HepG2 (cell line): Measurements from ENCODE around the gene HAUS5. TPM values are rescaled to one million over a fixed set of nuclear protein-coding genes. Genes with fewer than 3 reads are reported as not detected.

Experiments
- ATAC-seq: fragments of 200-7000 bp; cut with Tn5 transposase; 3 replicates; pipeline ENCODE4 v1.9.1; 2020; ENCODE audit warnings: mild to moderate bottlenecking, moderate library complexity
- BruUV-seq: library from RNA; stranded (reverse); fragments of 400-500 nt; replicated peaks from 2 replicates; lab custom pipeline; 2021; lab: Mats Ljungman, UMichigan
- CTCF ChIA-PET: fragments of 300-600 bp; formaldehyde crosslinking; extraction: SDS; loops from one replicate; lab custom pipeline; 2021; ENCODE audit warnings: low total read pairs, inconsistent platforms, low intra/inter-chr PET ratio; lab: Yijun Ruan, JAX
- POLR2A ChIA-PET: fragments of 350-600 bp; sonication (Branson Sonifier 250); formaldehyde crosslinking; loops from one replicate; lab custom pipeline; 2020; ENCODE audit warnings: antibody characterized with exemption, inconsistent platforms; lab: Yijun Ruan, JAX
- DNase-seq: peaks from one replicate; pipeline ENCODE4 v3.0.0-alpha.2; 2015; ENCODE audit warnings: low spot score
- FAIRE-seq: peaks from 3 replicates; lab custom pipeline; 2011; peaks lifted over from hg19 to GRCh38; lab: Jason Lieb, UNC
- H2AFZ ChIP-seq: one replicate; pipeline ENCODE4 v1.6.1; 2011; ENCODE audit warnings: low read length, inconsistent platforms
- H3K27ac ChIP-seq: fragments of 300-600 bp; 3 replicates; pipeline ENCODE4 v1.8.0; 2011; ENCODE audit warnings: mixed run types, mild to moderate bottlenecking, mixed read lengths, low read length, inconsistent platforms; ENCODE audit not compliant: insufficient read depth; ENCODE audit errors: extremely low read length
- H3K27me3 ChIP-seq, 2 experiments: fragments of 200-600 bp in 1 of 2; 2 replicates in 1 of 2; 3 replicates in 1 of 2; pipeline versions ENCODE4 v1.6.0 to v1.8.0; 2011; ENCODE audit warnings: low read length in 2 of 2, mild to moderate bottlenecking in 2 of 2, moderate library complexity in 2 of 2, inconsistent platforms in 1 of 2; ENCODE audit not compliant: insufficient read depth in 2 of 2, control insufficient read depth in 1 of 2
- H3K36me3 ChIP-seq, 2 experiments: fragments of 200-600 bp in 1 of 2; replicated peaks in 1 of 2; 2 replicates in 1 of 2; 3 replicates in 1 of 2; pipeline versions ENCODE4 v1.5.1 to v1.8.0; 2011; ENCODE audit warnings: low read length in 2 of 2, inconsistent platforms in 1 of 2; ENCODE audit not compliant: insufficient read depth in 2 of 2, control insufficient read depth in 1 of 2
- H3K4me1 ChIP-seq: 2 replicates; pipeline ENCODE4 v1.5.1; 2012; ENCODE audit warnings: low read length, inconsistent platforms; ENCODE audit not compliant: insufficient read depth
- H3K4me2 ChIP-seq: 2 replicates; pipeline ENCODE4 v1.6.0; 2011; ENCODE audit warnings: low read depth, low read length, inconsistent platforms
- H3K4me3 ChIP-seq, 3 experiments: fragments of 200-600 bp in 1 of 3; sonication (generic), shearing (Covaris generic) in 1 of 3; replicated peaks in 1 of 3; 2 replicates each; pipeline ENCODE4 v1.5.1; 2011 to 2016; ENCODE audit warnings: low read length in 3 of 3, inconsistent platforms in 2 of 3, low read depth in 2 of 3, mild to moderate bottlenecking in 2 of 3, control low read depth in 1 of 3, mixed read lengths in 1 of 3; ENCODE audit not compliant: insufficient read depth in 1 of 3
- H3K79me2 ChIP-seq: one replicate; pipeline ENCODE4 v1.6.1; 2011; ENCODE audit warnings: low read length, inconsistent platforms; ENCODE audit not compliant: insufficient read depth
- H3K9ac ChIP-seq: 2 replicates; pipeline ENCODE4 v1.6.0; 2011; ENCODE audit warnings: mild to moderate bottlenecking, low read depth, low read length, inconsistent platforms; ENCODE audit not compliant: insufficient read depth
- H3K9me3 ChIP-seq: 2 replicates; pipeline ENCODE4 v1.5.1; 2012; ENCODE audit warnings: mild to moderate bottlenecking, low read length
- H4K20me1 ChIP-seq: 2 replicates; pipeline ENCODE4 v1.6.0; 2011; ENCODE audit warnings: inconsistent platforms, mild to moderate bottlenecking, low read length, moderate library complexity; ENCODE audit not compliant: insufficient read depth
- ATAD3A ChIP-seq: sonication (generic); formaldehyde crosslinking; IDR thresholded peaks from 2 replicates; pipeline ENCODE4 v1.4.0; 2020; ENCODE audit warnings: missing genetic modification reagents
- KLF11 ChIP-seq: IDR thresholded peaks from 2 replicates; pipeline ENCODE4 v1.6.1; 2016; ENCODE audit warnings: missing compliant biosample characterization
- LRRFIP1 ChIP-seq: sonication (generic); formaldehyde crosslinking; conservative IDR thresholded peaks from 2 replicates; pipeline ENCODE4 v1.4.0; 2020; ENCODE audit warnings: missing genetic modification reagents
- MED1 ChIP-seq: sonication (generic); formaldehyde crosslinking; IDR thresholded peaks from 2 replicates; pipeline ENCODE4 v1.4.0; 2020; ENCODE audit warnings: missing genetic modification reagents
- MEIS1 ChIP-seq: sonication (generic); formaldehyde crosslinking; IDR thresholded peaks from 2 replicates; pipeline ENCODE4 v1.9.0; 2021; ENCODE audit warnings: mild to moderate bottlenecking, missing genetic modification reagents, moderate library complexity, borderline replicate concordance
- MTF1 ChIP-seq: sonication (generic); formaldehyde crosslinking; IDR thresholded peaks from 2 replicates; pipeline ENCODE4 v1.5.0; 2020; ENCODE audit warnings: missing genetic modification reagents
- MXD3 ChIP-seq: IDR thresholded peaks from 2 replicates; pipeline ENCODE4 v1.6.1; 2016; ENCODE audit warnings: mild to moderate bottlenecking, missing biosample characterization, missing genetic modification reagents
- MYNN ChIP-seq: sonication (generic); formaldehyde crosslinking; IDR thresholded peaks from 2 replicates; pipeline ENCODE4 v1.4.0; 2020; ENCODE audit warnings: mild to moderate bottlenecking, low read depth, missing genetic modification reagents
- MZF1 ChIP-seq: sonication (generic); formaldehyde crosslinking; IDR thresholded peaks from 2 replicates; pipeline ENCODE4 v1.8.1; 2023; ENCODE audit warnings: mild to moderate bottlenecking, missing genetic modification reagents, borderline replicate concordance
- NFKBIZ ChIP-seq: IDR thresholded peaks from 2 replicates; pipeline ENCODE4 v1.6.1; 2018; ENCODE audit warnings: missing genetic modification reagents, missing compliant biosample characterization
- PATZ1 ChIP-seq: sonication (generic); formaldehyde crosslinking; IDR thresholded peaks from 2 replicates; pipeline ENCODE4 v1.4.0; 2020; ENCODE audit warnings: missing genetic modification reagents
- PCBP2 ChIP-seq: fragments of 200-400 bp; formaldehyde crosslinking; optimal IDR thresholded peaks from 2 replicates; pipeline ENCODE3; 2018; ENCODE audit warnings: low read length, low read depth; ENCODE audit not compliant: poor library complexity, severe bottlenecking
- RFX1 ChIP-seq: fragments of 450-650 bp; IDR thresholded peaks from 2 replicates; pipeline ENCODE4 v1.6.1; 2017
- SMC3 ChIP-seq: IDR thresholded peaks from 2 replicates; pipeline ENCODE4 v1.6.1; 2011; ENCODE audit warnings: low read length, improper control_type of control experiment
- STAG1 ChIP-seq: sonication (generic); formaldehyde crosslinking; IDR thresholded peaks from 2 replicates; pipeline ENCODE4 v1.4.0; 2020; ENCODE audit warnings: missing genetic modification reagents
- ZNF343 ChIP-seq: sonication (generic); formaldehyde crosslinking; IDR thresholded peaks from 2 replicates; pipeline ENCODE4 v1.4.0; 2020; ENCODE audit warnings: mild to moderate bottlenecking, missing genetic modification reagents
- ZNF383 ChIP-seq: sonication (generic); formaldehyde crosslinking; IDR thresholded peaks from 2 replicates; pipeline ENCODE4 v1.4.0; 2020; ENCODE audit warnings: missing genetic modification reagents, mild to moderate bottlenecking, borderline replicate concordance
- ZNF605 ChIP-seq: sonication (generic); formaldehyde crosslinking; IDR thresholded peaks from 2 replicates; pipeline ENCODE4 v1.8.0; 2022; ENCODE audit warnings: mild to moderate bottlenecking, missing genetic modification reagents
- ZNF619 ChIP-seq: sonication (generic); formaldehyde crosslinking; IDR thresholded peaks from 2 replicates; pipeline ENCODE4 v1.4.0; 2020; ENCODE audit warnings: mild to moderate bottlenecking, missing genetic modification reagents
- ZNF75D ChIP-seq: sonication (generic); formaldehyde crosslinking; IDR thresholded peaks from 2 replicates; pipeline ENCODE4 v1.8.1; 2023; ENCODE audit warnings: missing genetic modification reagents, mild to moderate bottlenecking, borderline replicate concordance
- ZSCAN31 ChIP-seq: sonication (generic); formaldehyde crosslinking; IDR thresholded peaks from 2 replicates; pipeline ENCODE4 v1.5.0; 2020; ENCODE audit warnings: low read depth, mild to moderate bottlenecking, missing genetic modification reagents
- WGBS: methylation state at CpG from one replicate; pipeline ENCODE4 v1.1.6; 2017; ENCODE audit warnings: low lambda C conversion rate; 5-methylcytosine and 5-hydroxymethylcytosine counted together
- in situ Hi-C: cut with HindIII; loops from 2 replicates; pipeline ENCODE4 v1.10.0; 2017; ENCODE audit warnings: low pct_unique_long_range_greater_than_20kb; ENCODE audit not compliant: extremely low pct_ligation_motif_present
- intact Hi-C: fragments of 100-400 bp; cut with micrococcal nuclease; formaldehyde crosslinking; loops from one replicate; pipeline ENCODE4 v1.10.0; 2022; ENCODE audit not compliant: unreplicated experiment
- polyA plus RNA-seq, 8 experiments: library from polyadenylated mRNA; depleted of rRNA in 3 of 8; stranded (reverse) in 7 of 8; unstranded in 1 of 8; fragments of >200 nt; fragmentation: Illumina TruSeq in 4 of 8; extraction: Trizol in 4 of 8; gene quantifications; 2 replicates each; pipeline versions ENCODE4 v1.2.1 to v1.2.3, GENCODE V29; 2011 to 2016; ENCODE audit warnings: low read depth in 4 of 8, missing spikeins in 1 of 8, mixed read lengths in 1 of 8; ENCODE audit not compliant: insufficient read depth in 1 of 8
- total RNA-seq, 5 experiments: library from RNA; depleted of rRNA; stranded (reverse); fragments of >200 nt; fragmentation: Illumina TruSeq; extraction: Trizol; gene quantifications; 2 replicates each; pipeline ENCODE4 v1.2.3, GENCODE V29; 2016; ENCODE audit warnings: low read depth in 1 of 5

The HAUS5 gene
- total and polyA plus RNA-seq, 2 of the 13 experiments (the other 11 are each of a cell fraction or from before 2014, with no cell fraction given) = 10.3 to 17.7 TPM

- 55% methylated on average over 1 of the region's 1 CpG for WGBS
- no peak for ATAC-seq
- in situ Hi-C loops = no loop called here
Observed at GRCh38 chr19:35577918-35578317, 34.6 kb upstream of the HAUS5 start.

GRCh38 chr19:35578707-35579106, 33.8 kb upstream of the HAUS5 start:
- no peaks in the 10 kb centered on the region for H4K20me1 ChIP-seq
- ChIA-PET POLR2A (no interaction called here), CTCF (no interaction called here)
- no peak overlapping the region for H3K4me2 ChIP-seq
- no peaks in the 10 kb centered on the region for H3K79me2 ChIP-seq
- FAIRE-seq = no peak
- 23% methylated on average over 7 of the region's 7 CpGs for WGBS
- H3K9me3 ChIP-seq = peaks cover 19% of the 10 kb centered on the region
- no peak for ATAC-seq
- DNase-seq = no peak
- no peak overlapping the region for H3K27ac ChIP-seq
- no peaks in the 10 kb centered on the region for H3K27me3 ChIP-seq
- intact Hi-C loops = no loop called here
- no peak overlapping the region for H2AFZ ChIP-seq
- H3K9ac ChIP-seq = no peak overlapping the region
- H3K4me1 ChIP-seq = no peaks in the 10 kb centered on the region
- in situ Hi-C loops = no loop called here
- no TSS peak for BruUV-seq
- no peaks in the 10 kb centered on the region for H3K36me3 ChIP-seq
- no peak overlapping the region for H3K4me3 ChIP-seq
- TF ChIP-seq NFKBIZ (CRISPR knock-in tag) (no peak), PCBP2 (no peak), LRRFIP1 (CRISPR knock-in tag) (no peak), ZNF75D (CRISPR knock-in tag) (no peak), MED1 (CRISPR knock-in tag) (no peak), ZNF619 (CRISPR knock-in tag) (no peak), MXD3 (CRISPR knock-in tag) (no peak), PATZ1 (CRISPR knock-in tag) (no peak), ZNF383 (CRISPR knock-in tag) (no peak), ZNF343 (CRISPR knock-in tag) (no peak), MTF1 (CRISPR knock-in tag) (no peak), ATAD3A (CRISPR knock-in tag) (no peak), ZNF605 (CRISPR knock-in tag) (no peak)

More at GRCh38 chr19:35577918-35578317, 34.6 kb upstream of the HAUS5 start:
- POLR2A ChIA-PET = no interaction called here
- TF ChIP-seq MYNN (CRISPR knock-in tag) (no peak), RFX1 (no peak), MZF1 (CRISPR knock-in tag) (no peak), MEIS1 (no peak), ZSCAN31 (CRISPR knock-in tag) (no peak), KLF11 (CRISPR knock-in tag) (no peak), SMC3 (no peak), STAG1 (no peak)
- TF ChIP-seq, all 625 proteins: peak for 0
- intact Hi-C loops = no loop called here
- no peak for FAIRE-seq
- H4K20me1 ChIP-seq = no peaks in the 10 kb centered on the region
- H2AFZ ChIP-seq = no peak overlapping the region
- H3K4me1 ChIP-seq = no peaks in the 10 kb centered on the region
- CTCF ChIA-PET = no interaction called here
- H3K4me2 ChIP-seq = no peak overlapping the region
- H3K9me3 ChIP-seq = peaks cover 19% of the 10 kb centered on the region
- no peaks in the 10 kb centered on the region for H3K79me2 ChIP-seq
- no peak overlapping the region for H3K9ac ChIP-seq
- no peak overlapping the region for H3K4me3 ChIP-seq
- no peak overlapping the region for H3K27ac ChIP-seq
- BruUV-seq = no TSS peak
- no peaks in the 10 kb centered on the region for H3K36me3 ChIP-seq
- no peaks in the 10 kb centered on the region for H3K27me3 ChIP-seq
- DNase-seq = no peak
